ENCODE measurements around the gene CRB3.
A peak's percentile ranks its signal among the peaks of the same experiment; 100 is the strongest.

Gene CRB3

DNA sequence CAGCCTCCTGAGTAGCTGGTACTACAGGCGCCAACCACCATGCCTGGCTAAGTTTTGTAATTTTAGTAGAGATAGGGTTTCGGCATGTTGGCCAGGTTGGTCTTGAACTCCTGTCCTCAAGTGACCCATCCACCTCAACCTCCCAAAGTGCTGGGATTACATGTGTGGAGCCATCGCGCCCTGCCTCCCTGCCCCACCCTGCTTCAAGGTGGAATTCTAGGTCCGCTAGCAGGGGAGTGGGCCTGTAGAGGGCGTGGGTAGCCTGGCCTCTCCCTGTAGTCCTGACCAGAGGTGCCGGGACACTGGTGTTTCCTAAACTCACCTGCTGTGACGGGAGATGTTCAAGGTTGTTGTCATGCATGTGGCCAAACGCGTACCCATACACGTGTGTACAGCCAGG lies 30.9 kb upstream of the CRB3 start:
- DNase-seq (ENCODE audit: low read depth in 2 of 2) = no peak

- no peak for DNase-seq (ENCODE audit: low read depth in 2 of 2)
Measured at GRCh38 chr19:6433663-6434062, 30.4 kb upstream of the CRB3 start, which contains the start of gene SLC25A41. TSS of gene SLC25A41 (minus strand) at chr19:6433763. CDS start at chr19:6433693, 70 bp downstream.

GRCh38 chr19:6439743-6440142 lies 24.3 kb upstream of the CRB3 start:
- no peak for DNase-seq (ENCODE audit: low read depth in 2 of 2)

GRCh38 chr19:6440905-6441304 lies 23.2 kb upstream of the CRB3 start:
- no peak for DNase-seq (ENCODE audit: low read depth in 2 of 2)

DNA sequence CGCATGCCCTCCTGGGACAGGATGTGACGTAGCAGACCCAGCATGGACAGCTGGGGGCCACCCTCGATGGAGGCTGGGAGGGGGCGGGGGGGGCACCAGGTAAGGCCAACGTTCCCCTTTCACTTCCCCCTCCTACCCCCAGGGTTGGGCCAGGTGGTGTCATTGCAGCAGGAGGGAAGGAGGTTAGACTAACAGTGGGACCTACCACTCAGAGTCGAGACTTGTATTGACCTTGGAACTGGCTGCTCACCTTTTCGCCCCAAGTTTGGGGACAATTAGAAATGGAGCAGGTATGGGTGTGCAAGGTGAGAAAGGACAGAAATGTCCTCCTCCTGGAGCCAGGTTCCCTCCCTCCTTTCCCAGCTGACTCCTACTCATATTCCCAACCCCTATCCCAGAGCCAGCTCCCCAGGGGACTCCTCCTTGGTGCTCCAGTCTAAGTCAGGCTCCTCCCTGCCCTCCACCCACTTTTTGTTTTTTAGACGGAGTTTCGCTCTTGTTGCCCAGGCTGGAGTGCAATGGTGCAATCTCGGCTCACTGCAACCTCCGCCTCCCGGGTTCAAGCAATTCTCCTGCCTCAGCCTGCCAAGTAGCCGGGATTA lies 21.9 kb upstream of the CRB3 start:
- no peak for DNase-seq (ENCODE audit: low read depth in 2 of 2)

DNA sequence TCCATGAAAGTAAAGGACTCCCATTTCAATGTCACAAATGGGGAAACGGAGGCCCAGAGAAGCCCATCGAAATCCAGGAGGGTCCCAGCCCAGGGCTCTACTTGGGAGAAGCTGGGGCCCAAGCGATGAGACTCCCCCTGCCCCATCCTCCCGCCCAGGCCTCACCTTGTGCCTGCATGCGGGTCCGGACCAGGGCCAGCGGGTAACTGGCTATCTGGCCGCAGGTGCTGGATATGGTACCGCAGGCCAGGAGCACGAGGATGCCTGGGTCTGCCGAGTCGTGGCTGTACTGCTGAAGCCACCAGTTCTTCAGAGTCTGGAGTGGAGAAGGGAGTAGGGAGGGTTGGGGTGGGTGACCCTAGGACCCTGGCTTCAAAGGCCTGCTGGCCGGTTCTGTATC lies 20.1 kb upstream of the CRB3 start:
- no peak for DNase-seq (ENCODE audit: low read depth in 2 of 2)

GRCh38 chr19:6446452-6446851 lies 17.6 kb upstream of the CRB3 start:
- no peak for DNase-seq (ENCODE audit: low read depth in 2 of 2)

DNA sequence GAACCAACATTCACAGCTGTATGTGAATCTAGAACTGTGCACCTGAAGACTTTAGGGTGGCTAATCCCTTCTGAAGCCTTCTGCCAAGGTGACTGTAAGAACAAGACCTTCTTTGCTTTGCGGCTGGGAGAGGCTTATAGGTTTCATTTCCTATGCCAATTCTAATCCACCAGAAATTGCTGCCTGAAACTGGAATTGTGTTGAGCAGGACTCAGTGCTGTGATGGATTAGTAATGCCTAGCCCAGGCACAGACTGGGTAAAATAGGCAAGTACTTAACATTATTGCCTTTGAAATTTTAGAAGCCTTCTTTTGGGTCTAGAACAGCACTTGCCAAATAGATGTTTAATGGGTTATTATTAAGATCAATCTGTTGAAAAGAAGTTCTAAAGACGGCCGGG lies 16.0 kb upstream of the CRB3 start:
- DNase-seq (ENCODE audit: low read depth in 2 of 2) = no peak

DNA sequence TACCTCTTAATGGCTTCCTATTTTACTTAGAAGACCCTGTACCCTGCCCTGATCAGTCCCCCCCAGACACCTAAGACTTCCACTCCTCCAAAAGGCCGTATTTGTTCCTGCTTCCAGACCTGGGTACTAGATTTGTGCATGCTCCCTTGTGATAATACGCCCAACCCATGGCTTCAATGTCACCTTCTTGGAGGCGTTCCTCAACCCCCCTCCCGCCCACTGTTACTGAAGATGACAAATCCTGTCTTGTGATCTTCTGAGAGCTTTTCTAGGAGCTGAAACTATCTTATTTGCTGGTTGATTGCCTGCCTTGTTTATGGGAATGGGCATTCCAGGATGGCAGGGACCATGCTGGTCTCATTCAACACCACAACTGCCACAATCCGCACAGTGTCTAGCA lies 13.9 kb upstream of the CRB3 start:
- no peak for DNase-seq (ENCODE audit: low read depth in 2 of 2)

GRCh38 chr19:6451583-6452222 lies 12.4 kb upstream of the CRB3 start:
- DNase-seq (ENCODE audit: low read depth in 2 of 2) = no peak

DNA sequence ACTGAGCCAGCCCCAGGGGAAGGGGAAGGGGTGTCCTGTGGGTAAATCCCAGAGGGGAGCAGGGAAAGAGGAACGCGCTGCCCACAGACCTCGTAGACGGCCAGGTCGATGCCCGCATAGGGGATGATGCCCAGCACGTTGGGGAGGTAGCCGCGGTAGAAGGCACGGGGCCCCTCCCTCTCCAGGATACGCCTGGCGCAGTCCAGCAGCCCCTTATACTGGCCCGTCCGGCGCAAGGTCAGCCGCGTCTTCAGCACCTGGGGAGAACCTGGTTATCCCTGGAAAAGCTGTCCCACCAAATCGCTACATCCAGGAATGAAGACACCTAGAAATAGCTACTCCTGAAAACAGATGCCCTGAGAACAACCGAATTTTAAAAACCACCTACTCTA lies 11.9 kb upstream of the CRB3 start:
- DNase-seq (ENCODE audit: low read depth in 2 of 2) = no peak

DNA sequence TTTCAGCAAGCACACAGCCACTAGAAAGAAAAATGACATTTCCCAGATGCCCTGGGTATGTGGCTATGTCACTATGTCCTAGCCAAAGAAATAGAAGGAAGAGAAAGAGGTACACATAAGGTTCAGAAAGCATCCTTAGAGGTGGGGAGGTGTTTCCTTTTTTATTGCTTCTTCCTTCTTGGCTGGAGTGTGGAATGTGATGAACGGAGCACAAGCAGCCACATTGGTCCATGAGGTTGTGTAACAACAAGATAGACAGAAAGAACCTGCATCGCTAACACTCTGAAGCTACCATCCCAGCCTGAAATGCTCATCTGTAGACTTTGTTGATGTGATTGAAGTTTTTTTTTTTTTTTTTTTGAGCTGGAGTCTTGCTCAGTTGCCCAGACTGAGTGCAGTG lies 11.2 kb upstream of the CRB3 start:
- no peak for DNase-seq (ENCODE audit: low read depth in 2 of 2)

- DNase-seq (ENCODE audit: low read depth in 2 of 2) = no peak
Measured at GRCh38 chr19:6453951-6454565, 10.0 kb upstream of the CRB3 start.

DNA sequence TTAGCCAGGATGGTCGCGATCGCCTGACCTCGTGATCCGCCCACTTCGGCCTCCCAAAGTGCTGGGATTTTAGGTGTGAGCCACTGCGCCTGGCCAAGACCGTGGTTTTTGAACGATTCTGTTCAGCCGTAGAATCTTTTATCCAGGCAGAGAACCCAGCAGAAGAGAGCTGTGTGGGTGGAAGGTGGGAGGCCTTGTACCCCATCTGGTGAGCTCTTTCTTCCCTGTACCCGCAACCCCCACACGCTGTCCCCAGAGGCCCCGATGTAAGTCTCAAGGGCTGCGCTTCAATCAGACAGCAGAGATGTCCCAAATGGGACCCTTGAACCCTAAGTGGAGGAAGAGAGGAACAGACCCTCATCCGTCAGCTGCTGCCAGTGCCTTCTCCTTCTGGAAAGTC lies 8.1 kb upstream of the CRB3 start:
- DNase-seq (ENCODE audit: low read depth in 2 of 2) = no peak

- DNase-seq (ENCODE audit: low read depth in 2 of 2) = no peak
Measured at GRCh38 chr19:6457958-6458694, 5.9 kb upstream of the CRB3 start.

- no peak for DNase-seq (ENCODE audit: low read depth in 2 of 2)
Measured at GRCh38 chr19:6458695-6459261, 5.3 kb upstream of the CRB3 start.

DNA sequence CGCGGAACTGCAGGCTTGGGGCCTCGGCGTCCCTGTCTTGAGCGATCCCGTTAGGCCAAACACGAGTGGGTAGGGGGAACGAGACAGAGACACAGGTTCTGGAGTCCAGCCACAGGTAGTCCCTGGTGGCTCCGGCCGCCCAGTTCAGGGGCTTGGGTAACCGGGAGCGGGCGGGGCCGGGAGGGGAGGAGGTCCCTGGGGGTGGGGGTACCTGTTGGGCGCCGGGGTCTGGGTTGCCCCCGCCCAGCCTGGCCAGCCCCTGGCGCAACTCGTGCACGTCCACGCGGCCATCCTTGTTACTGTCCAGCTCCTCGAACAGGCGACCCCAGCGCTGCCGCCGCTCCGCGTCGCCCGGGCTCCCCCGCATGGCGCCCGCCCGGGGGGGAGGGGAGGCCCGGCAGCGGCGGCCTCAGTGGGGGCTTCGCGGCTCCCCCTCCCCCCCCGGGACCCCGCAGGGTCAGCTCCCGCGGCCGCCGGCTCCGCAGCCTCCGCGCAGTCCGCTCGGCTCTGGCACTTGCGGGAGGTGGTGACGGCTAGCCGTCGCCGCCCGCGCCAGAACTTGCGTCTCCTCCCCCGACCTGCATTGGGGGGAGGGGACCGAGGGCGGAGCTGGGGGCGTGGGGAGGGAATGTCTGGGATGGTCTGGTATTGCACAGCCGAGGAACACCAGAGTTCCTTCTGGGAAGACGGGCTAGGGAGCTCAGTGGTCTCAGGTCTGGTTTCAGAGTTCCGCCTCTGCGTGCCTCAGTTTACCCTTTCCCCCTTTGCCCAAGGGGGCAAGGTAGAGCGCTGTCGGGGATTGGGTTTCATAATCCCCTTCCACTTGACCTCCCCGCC lies 4.6 kb upstream of the CRB3 start, which contains the start of gene SLC25A23:
SLC25A23 (minus strand) TSS at position 531 of the 837 bp plus-strand sequence; CDS start at position 367, 164 bp downstream.
- peak in 1 of 2 donors; percentile 53 for DNase-seq (ENCODE audit: low read depth in 2 of 2)

GRCh38 chr19:6460099-6460884 lies 3.8 kb upstream of the CRB3 start:
- peak; percentile 97 to 98 for DNase-seq (ENCODE audit: low read depth in 2 of 2)

- DNase-seq (ENCODE audit: low read depth in 2 of 2) = no peak
Measured at GRCh38 chr19:6465006-6465405, 935 bp downstream of the CRB3 start.

DNA sequence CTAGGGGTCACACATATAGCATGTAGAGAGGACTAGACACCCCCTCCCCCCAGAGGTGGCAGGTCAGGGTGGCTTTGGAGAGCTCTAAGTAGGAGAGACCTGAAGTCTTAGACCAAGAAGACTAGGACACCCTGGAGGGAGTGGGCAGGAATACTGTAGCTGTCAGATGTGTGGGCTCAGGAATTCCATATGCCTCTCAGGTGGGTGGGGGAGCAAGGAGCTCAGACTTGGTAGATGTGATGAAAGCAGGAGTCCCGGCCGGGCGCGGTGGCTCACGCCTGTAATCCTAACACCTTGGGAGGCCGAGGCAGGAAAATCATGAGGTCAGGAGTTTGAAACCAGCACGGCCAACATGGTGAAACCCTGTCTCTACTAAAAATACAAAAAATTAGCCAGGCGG lies 1.6 kb downstream of the CRB3 start:
- DNase-seq (ENCODE audit: low read depth in 2 of 2) = no peak
